ENCODE measurements around the gene LIN9.

DNA sequence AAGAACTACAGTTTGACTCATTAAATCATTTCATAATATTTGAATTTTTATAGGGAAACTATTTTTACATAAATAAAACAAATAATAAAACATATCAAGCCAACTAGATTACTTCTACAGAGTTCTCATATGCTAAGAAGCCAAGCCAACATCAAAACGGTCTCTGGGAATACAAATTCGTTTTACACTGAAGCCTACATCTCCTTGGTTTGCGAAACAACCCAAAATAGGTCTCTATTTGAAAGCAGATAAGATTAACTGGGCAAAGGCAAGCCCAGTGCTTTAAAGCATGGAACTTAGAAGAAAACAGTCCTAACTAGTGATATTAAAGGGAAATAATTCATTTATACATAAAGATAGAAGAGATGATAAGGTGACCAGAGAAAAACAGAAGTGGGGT, 60.2 kb downstream of the LIN9 start:
- TF ChIP-seq SP1 (IDR thresholded peaks at IDR 0.05): no peak
- no peak for TF ChIP-seq FOXA1 (IDR thresholded peaks at IDR 0.05)
- no peak for TF ChIP-seq BHLHE40 (IDR thresholded peaks at IDR 0.05; ENCODE audit: borderline replicate concordance)
- TF ChIP-seq LEF1 (IDR thresholded peaks at IDR 0.05; ENCODE audit: borderline replicate concordance): no peak
- no peak for TF ChIP-seq ZNF384 (IDR thresholded peaks at IDR 0.05)
- TF ChIP-seq ELF4 (IDR thresholded peaks at IDR 0.05): no peak

Measured in HEK293T (cell line).